Measurements from ENCODE around the gene BSN. TPM values are rescaled to one million over a fixed set of nuclear protein-coding genes. Genes with fewer than 3 reads are reported as not detected.

The BSN gene
- total and polyA plus RNA-seq, 2 experiments from 2014 or later = 0.50 to 5.1 TPM

DNA sequence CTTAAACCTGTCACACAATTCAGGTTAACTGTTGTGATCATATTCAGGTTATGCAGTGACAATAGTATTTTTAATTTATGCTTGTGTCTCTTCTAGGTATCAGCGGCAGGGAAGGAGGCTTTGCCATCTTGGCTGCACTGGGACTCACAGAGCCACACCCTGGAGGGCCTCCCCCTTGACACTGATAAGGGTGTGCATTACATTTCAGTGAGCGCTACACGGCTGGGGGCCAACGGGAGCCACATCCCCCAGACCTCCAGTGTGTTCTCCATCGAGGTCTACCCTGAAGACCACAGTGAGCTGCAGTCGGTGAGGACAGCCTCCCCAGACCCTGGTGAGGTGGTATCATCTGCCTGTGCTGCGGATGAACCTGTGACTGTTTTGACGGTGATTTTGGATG, 23.6 kb upstream of the BSN start:
- ATAC-seq = no peak
- Histone ChIP-seq H2AFZ (no peak overlapping the region), H3F3A (replicated peaks; ENCODE audit: low read depth) (peaks cover 7% of the 10 kb centered on the region), H3K4me2 (no peak overlapping the region), H3K27ac (ENCODE audit: low read depth) (no peak overlapping the region), H3K36me3 (ENCODE audit: insufficient read depth) (no peaks in the 10 kb centered on the region), H3K79me2 (replicated peaks; ENCODE audit: insufficient read depth) (peaks cover 21% of the 10 kb centered on the region), H4K20me1 (replicated peaks; ENCODE audit: insufficient read depth) (peaks cover 6% of the 10 kb centered on the region), H3K9me2 (ENCODE audit: insufficient read depth) (no peaks in the 10 kb centered on the region), H3K4me1 (ENCODE audit: insufficient read depth) (no peaks in the 10 kb centered on the region), H3K4me3 (no peak overlapping the region), H3K27me3 (ENCODE audit: insufficient read depth) (no peaks in the 10 kb centered on the region)
- H3K4me3 Mint-ChIP-seq = no peak overlapping the region
- H3K27ac Mint-ChIP-seq = no peak overlapping the region
- H3K36me3 Mint-ChIP-seq (ENCODE audit: low read depth) = peaks cover 50% of the 10 kb centered on the region
- no peaks in the 10 kb centered on the region for H3K9me3 Mint-ChIP-seq
- no peak for TF ChIP-seq POLR2AphosphoS5 (IDR thresholded peaks at IDR 0.05; ENCODE audit: low read depth)
- peaks cover 9% of the 10 kb centered on the region for H3K27me3 Mint-ChIP-seq (ENCODE audit: insufficient read depth, low read depth, poor library complexity)
- DNase-seq (ENCODE audit: low spot score) = no peak
- peaks cover 9% of the 10 kb centered on the region for H3K4me1 Mint-ChIP-seq

DNA sequence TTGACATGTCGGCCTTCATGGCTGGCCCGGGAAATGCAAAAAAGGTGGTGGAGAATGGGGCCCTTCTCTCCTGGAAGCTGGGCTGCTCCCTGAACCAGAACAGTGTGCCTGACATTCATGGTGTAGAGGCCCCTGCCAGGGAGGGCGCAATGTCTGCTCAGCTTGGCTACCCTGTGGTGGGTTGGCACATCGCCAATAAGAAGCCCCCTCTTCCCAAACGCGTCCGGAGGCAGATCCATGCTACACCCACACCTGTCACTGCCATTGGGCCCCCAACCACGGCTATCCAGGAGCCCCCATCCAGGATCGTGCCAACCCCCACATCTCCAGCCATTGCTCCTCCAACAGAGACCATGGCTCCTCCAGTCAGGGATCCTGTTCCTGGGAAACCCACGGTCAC, 23.1 kb upstream of the BSN start:
- peaks cover 14% of the 10 kb centered on the region for H3K27me3 Mint-ChIP-seq (ENCODE audit: insufficient read depth, low read depth, poor library complexity)
- no peaks in the 10 kb centered on the region for H3K36me3 ChIP-seq (ENCODE audit: insufficient read depth)
- H3K79me2 ChIP-seq (replicated peaks; ENCODE audit: insufficient read depth) = peaks cover 20% of the 10 kb centered on the region
- H3F3A ChIP-seq (replicated peaks; ENCODE audit: low read depth) = peaks cover 6% of the 10 kb centered on the region
- H3K4me2 ChIP-seq = no peak overlapping the region
- no peaks in the 10 kb centered on the region for H3K9me2 ChIP-seq (ENCODE audit: insufficient read depth)
- no peak overlapping the region for H3K4me3 ChIP-seq
- H3K27ac Mint-ChIP-seq = no peak overlapping the region
- H3K4me1 ChIP-seq (ENCODE audit: insufficient read depth) = no peaks in the 10 kb centered on the region
- H3K9me3 Mint-ChIP-seq = no peaks in the 10 kb centered on the region
- H3K4me3 Mint-ChIP-seq = no peak overlapping the region
- DNase-seq (ENCODE audit: low spot score) (no peak), ATAC-seq (no peak)
- H3K36me3 Mint-ChIP-seq (ENCODE audit: low read depth) = peaks cover 46% of the 10 kb centered on the region
- H3K27me3 ChIP-seq (ENCODE audit: insufficient read depth) = no peaks in the 10 kb centered on the region
- H4K20me1 ChIP-seq (replicated peaks; ENCODE audit: insufficient read depth) = peaks cover 6% of the 10 kb centered on the region
- peaks cover 12% of the 10 kb centered on the region for H3K4me1 Mint-ChIP-seq
- H2AFZ ChIP-seq = no peak overlapping the region
- H3K27ac ChIP-seq (ENCODE audit: low read depth) = no peak overlapping the region
- TF ChIP-seq JUNB (IDR thresholded peaks at IDR 0.05; ENCODE audit: unreplicated experiment) = no peak
- no peak for TF ChIP-seq POLR2AphosphoS5 (IDR thresholded peaks at IDR 0.05; ENCODE audit: low read depth)
- no peak for TF ChIP-seq ZNF331 (CRISPR knock-in tag; IDR thresholded peaks at IDR 0.05; ENCODE audit: low read depth)
- no peak for TF ChIP-seq CREB1 (CRISPR knock-in tag; IDR thresholded peaks at IDR 0.05; ENCODE audit: low read depth)
- TF ChIP-seq ZNF114 (CRISPR knock-in tag; IDR thresholded peaks at IDR 0.05) = no peak
- TF ChIP-seq, protein P1, sequence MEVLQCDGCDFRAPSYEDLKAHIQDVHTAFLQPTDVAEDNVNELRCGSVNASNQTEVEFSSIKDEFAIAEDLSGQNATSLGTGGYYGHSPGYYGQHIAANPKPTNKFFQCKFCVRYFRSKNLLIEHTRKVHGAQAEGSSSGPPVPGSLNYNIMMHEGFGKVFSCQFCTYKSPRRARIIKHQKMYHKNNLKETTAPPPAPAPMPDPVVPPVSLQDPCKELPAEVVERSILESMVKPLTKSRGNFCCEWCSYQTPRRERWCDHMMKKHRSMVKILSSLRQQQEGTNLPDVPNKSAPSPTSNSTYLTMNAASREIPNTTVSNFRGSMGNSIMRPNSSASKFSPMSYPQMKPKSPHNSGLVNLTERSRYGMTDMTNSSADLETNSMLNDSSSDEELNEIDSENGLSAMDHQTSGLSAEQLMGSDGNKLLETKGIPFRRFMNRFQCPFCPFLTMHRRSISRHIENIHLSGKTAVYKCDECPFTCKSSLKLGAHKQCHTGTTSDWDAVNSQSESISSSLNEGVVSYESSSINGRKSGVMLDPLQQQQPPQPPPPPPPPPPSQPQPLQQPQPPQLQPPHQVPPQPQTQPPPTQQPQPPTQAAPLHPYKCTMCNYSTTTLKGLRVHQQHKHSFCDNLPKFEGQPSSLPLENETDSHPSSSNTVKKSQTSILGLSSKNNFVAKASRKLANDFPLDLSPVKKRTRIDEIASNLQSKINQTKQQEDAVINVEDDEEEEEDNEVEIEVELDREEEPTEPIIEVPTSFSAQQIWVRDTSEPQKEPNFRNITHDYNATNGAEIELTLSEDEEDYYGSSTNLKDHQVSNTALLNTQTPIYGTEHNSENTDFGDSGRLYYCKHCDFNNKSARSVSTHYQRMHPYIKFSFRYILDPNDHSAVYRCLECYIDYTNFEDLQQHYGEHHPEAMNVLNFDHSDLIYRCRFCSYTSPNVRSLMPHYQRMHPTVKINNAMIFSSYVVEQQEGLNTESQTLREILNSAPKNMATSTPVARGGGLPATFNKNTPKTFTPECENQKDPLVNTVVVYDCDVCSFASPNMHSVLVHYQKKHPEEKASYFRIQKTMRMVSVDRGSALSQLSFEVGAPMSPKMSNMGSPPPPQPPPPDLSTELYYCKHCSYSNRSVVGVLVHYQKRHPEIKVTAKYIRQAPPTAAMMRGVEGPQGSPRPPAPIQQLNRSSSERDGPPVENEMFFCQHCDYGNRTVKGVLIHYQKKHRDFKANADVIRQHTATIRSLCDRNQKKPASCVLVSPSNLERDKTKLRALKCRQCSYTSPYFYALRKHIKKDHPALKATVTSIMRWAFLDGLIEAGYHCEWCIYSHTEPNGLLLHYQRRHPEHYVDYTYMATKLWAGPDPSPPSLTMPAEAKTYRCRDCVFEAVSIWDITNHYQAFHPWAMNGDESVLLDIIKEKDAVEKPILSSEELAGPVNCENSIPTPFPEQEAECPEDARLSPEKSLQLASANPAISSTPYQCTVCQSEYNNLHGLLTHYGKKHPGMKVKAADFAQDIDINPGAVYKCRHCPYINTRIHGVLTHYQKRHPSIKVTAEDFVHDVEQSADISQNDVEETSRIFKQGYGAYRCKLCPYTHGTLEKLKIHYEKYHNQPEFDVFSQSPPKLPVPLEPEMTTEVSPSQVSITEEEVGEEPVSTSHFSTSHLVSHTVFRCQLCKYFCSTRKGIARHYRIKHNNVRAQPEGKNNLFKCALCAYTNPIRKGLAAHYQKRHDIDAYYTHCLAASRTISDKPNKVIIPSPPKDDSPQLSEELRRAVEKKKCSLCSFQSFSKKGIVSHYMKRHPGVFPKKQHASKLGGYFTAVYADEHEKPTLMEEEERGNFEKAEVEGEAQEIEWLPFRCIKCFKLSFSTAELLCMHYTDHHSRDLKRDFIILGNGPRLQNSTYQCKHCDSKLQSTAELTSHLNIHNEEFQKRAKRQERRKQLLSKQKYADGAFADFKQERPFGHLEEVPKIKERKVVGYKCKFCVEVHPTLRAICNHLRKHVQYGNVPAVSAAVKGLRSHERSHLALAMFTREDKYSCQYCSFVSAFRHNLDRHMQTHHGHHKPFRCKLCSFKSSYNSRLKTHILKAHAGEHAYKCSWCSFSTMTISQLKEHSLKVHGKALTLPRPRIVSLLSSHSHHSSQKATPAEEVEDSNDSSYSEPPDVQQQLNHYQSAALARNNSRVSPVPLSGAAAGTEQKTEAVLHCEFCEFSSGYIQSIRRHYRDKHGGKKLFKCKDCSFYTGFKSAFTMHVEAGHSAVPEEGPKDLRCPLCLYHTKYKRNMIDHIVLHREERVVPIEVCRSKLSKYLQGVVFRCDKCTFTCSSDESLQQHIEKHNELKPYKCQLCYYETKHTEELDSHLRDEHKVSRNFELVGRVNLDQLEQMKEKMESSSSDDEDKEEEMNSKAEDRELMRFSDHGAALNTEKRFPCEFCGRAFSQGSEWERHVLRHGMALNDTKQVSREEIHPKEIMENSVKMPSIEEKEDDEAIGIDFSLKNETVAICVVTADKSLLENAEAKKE (CRISPR knock-in tag; IDR thresholded peaks at IDR 0.05) = no peak
- TF ChIP-seq, protein P2, sequence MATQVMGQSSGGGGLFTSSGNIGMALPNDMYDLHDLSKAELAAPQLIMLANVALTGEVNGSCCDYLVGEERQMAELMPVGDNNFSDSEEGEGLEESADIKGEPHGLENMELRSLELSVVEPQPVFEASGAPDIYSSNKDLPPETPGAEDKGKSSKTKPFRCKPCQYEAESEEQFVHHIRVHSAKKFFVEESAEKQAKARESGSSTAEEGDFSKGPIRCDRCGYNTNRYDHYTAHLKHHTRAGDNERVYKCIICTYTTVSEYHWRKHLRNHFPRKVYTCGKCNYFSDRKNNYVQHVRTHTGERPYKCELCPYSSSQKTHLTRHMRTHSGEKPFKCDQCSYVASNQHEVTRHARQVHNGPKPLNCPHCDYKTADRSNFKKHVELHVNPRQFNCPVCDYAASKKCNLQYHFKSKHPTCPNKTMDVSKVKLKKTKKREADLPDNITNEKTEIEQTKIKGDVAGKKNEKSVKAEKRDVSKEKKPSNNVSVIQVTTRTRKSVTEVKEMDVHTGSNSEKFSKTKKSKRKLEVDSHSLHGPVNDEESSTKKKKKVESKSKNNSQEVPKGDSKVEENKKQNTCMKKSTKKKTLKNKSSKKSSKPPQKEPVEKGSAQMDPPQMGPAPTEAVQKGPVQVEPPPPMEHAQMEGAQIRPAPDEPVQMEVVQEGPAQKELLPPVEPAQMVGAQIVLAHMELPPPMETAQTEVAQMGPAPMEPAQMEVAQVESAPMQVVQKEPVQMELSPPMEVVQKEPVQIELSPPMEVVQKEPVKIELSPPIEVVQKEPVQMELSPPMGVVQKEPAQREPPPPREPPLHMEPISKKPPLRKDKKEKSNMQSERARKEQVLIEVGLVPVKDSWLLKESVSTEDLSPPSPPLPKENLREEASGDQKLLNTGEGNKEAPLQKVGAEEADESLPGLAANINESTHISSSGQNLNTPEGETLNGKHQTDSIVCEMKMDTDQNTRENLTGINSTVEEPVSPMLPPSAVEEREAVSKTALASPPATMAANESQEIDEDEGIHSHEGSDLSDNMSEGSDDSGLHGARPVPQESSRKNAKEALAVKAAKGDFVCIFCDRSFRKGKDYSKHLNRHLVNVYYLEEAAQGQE (IDR thresholded peaks at IDR 0.05; ENCODE audit: unreplicated experiment) = no peak
- no peak for TF ChIP-seq STAT1 (IDR thresholded peaks at IDR 0.05; ENCODE audit: unreplicated experiment)
- no peak for TF ChIP-seq EZH2 (IDR thresholded peaks at IDR 0.05; ENCODE audit: low read depth, unreplicated experiment)
- TF ChIP-seq EZH2phosphoT487 (IDR thresholded peaks at IDR 0.05; ENCODE audit: unreplicated experiment) = no peak
- TF ChIP-seq NANOG (IDR thresholded peaks at IDR 0.05; ENCODE audit: borderline replicate concordance) = no peak
- TF ChIP-seq, protein P3, sequence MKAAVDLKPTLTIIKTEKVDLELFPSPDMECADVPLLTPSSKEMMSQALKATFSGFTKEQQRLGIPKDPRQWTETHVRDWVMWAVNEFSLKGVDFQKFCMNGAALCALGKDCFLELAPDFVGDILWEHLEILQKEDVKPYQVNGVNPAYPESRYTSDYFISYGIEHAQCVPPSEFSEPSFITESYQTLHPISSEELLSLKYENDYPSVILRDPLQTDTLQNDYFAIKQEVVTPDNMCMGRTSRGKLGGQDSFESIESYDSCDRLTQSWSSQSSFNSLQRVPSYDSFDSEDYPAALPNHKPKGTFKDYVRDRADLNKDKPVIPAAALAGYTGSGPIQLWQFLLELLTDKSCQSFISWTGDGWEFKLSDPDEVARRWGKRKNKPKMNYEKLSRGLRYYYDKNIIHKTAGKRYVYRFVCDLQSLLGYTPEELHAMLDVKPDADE (IDR thresholded peaks at IDR 0.05) = no peak
